Endothelial cell (in vitro differentiated cells): ENCODE data around the gene UNC119B. TPM values are rescaled to one million over a fixed set of nuclear protein-coding genes. Genes with fewer than 3 reads are reported as not detected.

Source experiments
- DNase-seq: peaks from one replicate; pipeline ENCODE4 v3.0.0; 2021; ENCODE audit warnings: low spot score
- H3K27ac Mint-ChIP-seq: one replicate; pipeline ENCODE4 v1.8.0; 2021; ENCODE audit warnings: mixed read lengths, inconsistent platforms; ENCODE audit not compliant: unreplicated experiment
- H3K27me3 Mint-ChIP-seq: one replicate; pipeline ENCODE4 v1.8.0; 2021; ENCODE audit warnings: mild to moderate bottlenecking, moderate library complexity, mixed read lengths, inconsistent platforms; ENCODE audit not compliant: unreplicated experiment
- H3K36me3 Mint-ChIP-seq: one replicate; pipeline ENCODE4 v1.8.0; 2021; ENCODE audit warnings: mild to moderate bottlenecking, low read depth, mixed read lengths, inconsistent platforms; ENCODE audit not compliant: unreplicated experiment
- H3K4me1 Mint-ChIP-seq: one replicate; pipeline ENCODE4 v1.8.0; 2021; ENCODE audit warnings: mild to moderate bottlenecking, mixed read lengths, inconsistent platforms; ENCODE audit not compliant: unreplicated experiment
- H3K4me3 Mint-ChIP-seq: one replicate; pipeline ENCODE4 v1.8.0; 2021; ENCODE audit warnings: mild to moderate bottlenecking, mixed read lengths, inconsistent platforms; ENCODE audit not compliant: unreplicated experiment
- H3K9me3 Mint-ChIP-seq: one replicate; pipeline ENCODE4 v1.8.0; 2021; ENCODE audit warnings: mixed read lengths, inconsistent platforms; ENCODE audit not compliant: unreplicated experiment
- CTCF ChIP-seq: fragments of 200-600 bp; sonication (generic); IDR thresholded peaks from one replicate; pipeline ENCODE4 v1.5.0; 2021; ENCODE audit warnings: antibody characterized with exemption; ENCODE audit not compliant: unreplicated experiment
- total RNA-seq: library from RNA; stranded (reverse); fragmentation: NEBNext Ultra II Directional; extraction: Animal tissue kit (Norgen Biotek cat#: 25700); gene quantifications from one replicate; pipeline ENCODE4 v1.2.1, GENCODE V29; 2021; ENCODE audit not compliant: unreplicated experiment

The UNC119B gene
- total RNA-seq, 1 donor from 2014 or later, result 35.0 TPM

- no peak for DNase-seq
- Mint-ChIP-seq H3K27ac (peak overlapping the region; percentile 77), H3K36me3 (peaks cover 39% of the 10 kb centered on the region), H3K9me3 (no peaks in the 10 kb centered on the region), H3K4me1 (peaks cover 93% of the 10 kb centered on the region), H3K27me3 (no peaks in the 10 kb centered on the region), H3K4me3 (peak overlapping the region; percentile 70)
- no peak for TF ChIP-seq CTCF
Measured at GRCh38 chr12:120693848-120694247, 16.4 kb upstream of the UNC119B start.

GRCh38 chr12:120696626-120697025 is 13.6 kb upstream of the UNC119B start:
- Mint-ChIP-seq H3K27me3 (peaks cover 1% of the 10 kb centered on the region), H3K4me1 (peaks cover 78% of the 10 kb centered on the region), H3K27ac (peak overlapping the region; percentile 33), H3K4me3 (no peak overlapping the region), H3K36me3 (peaks cover 52% of the 10 kb centered on the region), H3K9me3 (no peaks in the 10 kb centered on the region)
- DNase-seq, result no peak
- TF ChIP-seq CTCF, result no peak

- DNase-seq, result no peak
- H3K4me1 Mint-ChIP-seq, result peaks cover 73% of the 10 kb centered on the region
- peak overlapping the region; percentile 48 for H3K4me3 Mint-ChIP-seq
- no peak for TF ChIP-seq CTCF
- peaks cover 1% of the 10 kb centered on the region for H3K27me3 Mint-ChIP-seq
- peaks cover 56% of the 10 kb centered on the region for H3K36me3 Mint-ChIP-seq
- H3K27ac Mint-ChIP-seq, result peak overlapping the region; percentile 59
- no peaks in the 10 kb centered on the region for H3K9me3 Mint-ChIP-seq
Measured at GRCh38 chr12:120697344-120697743, 12.9 kb upstream of the UNC119B start.

- peaks cover 60% of the 10 kb centered on the region for H3K4me1 Mint-ChIP-seq
- peak overlapping the region; percentile 88 for H3K27ac Mint-ChIP-seq
- DNase-seq, result no peak
- no peak overlapping the region for H3K4me3 Mint-ChIP-seq
- peaks cover 56% of the 10 kb centered on the region for H3K36me3 Mint-ChIP-seq
- TF ChIP-seq CTCF, result no peak
- no peaks in the 10 kb centered on the region for H3K9me3 Mint-ChIP-seq
- H3K27me3 Mint-ChIP-seq, result peaks cover 1% of the 10 kb centered on the region
Measured at GRCh38 chr12:120698665-120699064, 11.6 kb upstream of the UNC119B start.

- Mint-ChIP-seq H3K27ac (no peak overlapping the region), H3K4me3 (no peak overlapping the region), H3K9me3 (no peaks in the 10 kb centered on the region), H3K36me3 (peaks cover 54% of the 10 kb centered on the region), H3K4me1 (peaks cover 51% of the 10 kb centered on the region), H3K27me3 (peaks cover 1% of the 10 kb centered on the region)
- no peak for DNase-seq
- TF ChIP-seq CTCF, result no peak
Measured at GRCh38 chr12:120699553-120699952, 10.7 kb upstream of the UNC119B start.
